Esophagus (tissue), 2 donors: ENCODE measurements around the gene NR1H2. TPM values are rescaled to one million over a fixed set of nuclear protein-coding genes. Genes with fewer than 3 reads are reported as not detected.
"Not testable (repeated sequence)": the region's sequence is repeated elsewhere in the genome, so short reads cannot be mapped to it uniquely, and the experiment has no call there.

ENCODE experiments used
- H3K27ac ChIP-seq, 2 donors: one replicate each; pipeline ENCODE4 v1.5.1; 2013; ENCODE audit warnings: low read depth in 2 of 2, mild to moderate bottlenecking in 2 of 2, inconsistent platforms in 1 of 2, low read length in 1 of 2, moderate library complexity in 1 of 2
- H3K27me3 ChIP-seq, 2 donors: one replicate each; pipeline ENCODE4 v1.6.1; 2013; ENCODE audit warnings: low read length in 2 of 2, control low read depth in 1 of 2, mild to moderate bottlenecking in 1 of 2; ENCODE audit not compliant: insufficient read depth in 2 of 2, control insufficient read depth in 1 of 2
- H3K36me3 ChIP-seq, 2 donors: one replicate each; pipeline ENCODE4 v1.6.1; 2013; ENCODE audit warnings: low read length in 1 of 2; ENCODE audit not compliant: control insufficient read depth in 2 of 2, insufficient read depth in 2 of 2
- H3K4me1 ChIP-seq, 2 donors: one replicate each; pipeline ENCODE4 v1.6.1; 2013; ENCODE audit warnings: low read length in 1 of 2; ENCODE audit not compliant: control insufficient read depth in 2 of 2, insufficient read depth in 2 of 2
- H3K4me3 ChIP-seq, 2 donors: one replicate each; pipeline ENCODE4 v1.5.1; 2013; ENCODE audit warnings: low read length in 2 of 2, mild to moderate bottlenecking in 2 of 2, low read depth in 1 of 2, moderate library complexity in 1 of 2
- H3K9me3 ChIP-seq, 2 donors: one replicate each; pipeline ENCODE4 v1.6.1; 2013; ENCODE audit warnings: mild to moderate bottlenecking in 2 of 2, low read depth in 1 of 2, low read length in 1 of 2, moderate library complexity in 1 of 2; ENCODE audit not compliant: control insufficient read depth in 2 of 2, insufficient read depth in 1 of 2
- WGBS, 2 donors: extraction: QIAGEN DNeasy Blood & Tissue Kit; methylation state at CpG; one replicate each; pipeline ENCODE4 v1.1.7; 2013; 5-methylcytosine and 5-hydroxymethylcytosine counted together
- polyA plus RNA-seq, 2 donors: library from polyadenylated mRNA; stranded (reverse); fragments of 200-250 nt; gene quantifications; one replicate each; pipeline ENCODE4 v1.2.3, GENCODE V29; 2013
- donor health status: healthy with polysubstance abuse.
- donor health status: Bipolar disorder and iron deficiency.

The NR1H2 gene
- polyA plus RNA-seq, 2 donors, result 50.3 to 55.0 TPM

DNA sequence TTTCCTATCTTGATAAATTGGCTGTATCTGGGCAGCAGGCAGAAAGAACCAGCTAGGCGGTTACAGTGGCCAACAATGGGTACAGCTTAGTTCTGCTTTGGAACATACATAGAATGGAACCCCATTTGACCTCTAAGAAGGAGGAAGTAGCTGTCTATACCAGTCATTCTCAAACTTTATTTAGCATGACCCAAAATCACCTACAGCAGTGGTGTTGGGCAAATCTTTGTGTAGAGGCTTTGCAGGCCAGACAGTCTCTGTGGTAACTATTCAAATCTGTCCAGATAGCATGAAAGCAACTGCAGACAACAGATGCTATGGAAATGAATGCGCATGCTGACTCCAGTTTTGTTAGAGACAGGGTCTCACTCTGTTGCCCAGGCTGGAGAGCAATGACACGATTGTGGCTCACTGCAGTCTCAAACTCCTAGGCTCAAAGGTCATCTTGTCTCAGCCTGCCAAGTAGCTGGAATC, 35.1 kb upstream of the NR1H2 start:
- no peak overlapping the region for H3K27ac ChIP-seq
- H3K27me3 ChIP-seq, result no peaks in the 10 kb centered on the region
- H3K4me1 ChIP-seq, result no peaks in the 10 kb centered on the region
- 81 to 87% methylated on average over 3 of the region's 3 CpGs for WGBS, 2 donors
- no peaks in the 10 kb centered on the region for H3K36me3 ChIP-seq
- no peak overlapping the region for H3K4me3 ChIP-seq
- peaks cover 0 to 7% of the 10 kb centered on the region in 2 donors for H3K9me3 ChIP-seq

DNA sequence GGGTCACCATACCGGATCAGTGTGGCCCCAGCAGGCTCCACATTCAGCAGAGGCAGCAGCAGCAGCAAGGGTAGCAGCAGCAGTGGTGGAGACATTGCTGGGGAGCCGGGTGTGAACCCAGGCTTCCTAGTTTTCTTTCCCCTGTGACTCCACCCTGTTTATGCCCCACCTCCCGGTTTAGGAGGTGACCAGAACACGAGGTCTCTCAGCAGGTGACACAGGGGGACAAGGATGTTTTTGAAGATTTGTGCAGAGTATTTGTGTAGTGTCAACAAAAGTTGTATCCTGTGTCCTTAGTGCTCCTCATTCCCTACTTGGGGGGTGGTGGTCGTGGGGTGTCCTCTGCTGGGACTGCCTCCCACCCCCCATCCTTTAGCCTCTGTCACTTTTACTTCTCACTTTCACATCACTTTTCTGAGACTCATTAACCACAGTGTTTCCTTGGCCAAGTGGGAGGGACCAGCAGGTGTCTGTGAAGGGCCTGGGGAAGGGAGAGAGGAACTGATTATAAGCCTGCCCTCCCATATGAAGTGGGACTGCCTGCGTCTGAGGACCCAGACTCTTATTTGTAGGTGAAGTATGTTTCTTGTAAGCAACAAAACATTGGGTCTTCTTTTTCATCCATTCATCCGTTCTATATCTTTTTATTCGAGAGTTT, 31.5 kb upstream of the NR1H2 start:
- Histone ChIP-seq H3K4me3 (no peak overlapping the region), H3K4me1 (no peaks in the 10 kb centered on the region), H3K36me3 (no peaks in the 10 kb centered on the region), H3K27me3 (no peaks in the 10 kb centered on the region), H3K9me3 (peaks cover 0 to 7% of the 10 kb centered on the region in 2 donors), H3K27ac (no peak overlapping the region)
- 71 to 74% methylated on average over 8 of the region's 8 CpGs for WGBS, 2 donors

DNA sequence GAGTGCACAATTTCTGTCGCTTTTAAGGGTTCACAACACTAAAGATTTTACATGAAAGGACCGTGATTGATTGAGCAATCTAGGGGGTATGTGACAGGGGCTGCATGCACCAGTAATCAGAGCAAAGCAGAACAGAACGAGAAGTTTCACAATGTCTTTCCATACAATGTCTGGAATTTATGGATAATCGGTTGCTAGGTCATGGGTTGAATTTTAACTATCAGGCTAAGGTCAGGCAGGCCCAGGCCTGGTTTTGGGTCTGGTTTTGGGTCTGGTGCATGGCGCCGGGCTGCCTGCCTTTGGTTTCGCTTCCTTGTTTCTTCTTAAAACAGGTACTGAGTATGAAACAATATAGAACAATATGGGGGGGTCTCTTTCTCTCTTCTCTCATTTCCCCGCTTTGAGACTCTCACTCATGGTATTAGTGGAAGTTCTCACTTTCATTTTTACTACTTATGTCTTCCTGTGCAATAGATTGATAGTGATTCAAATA, 29.1 kb upstream of the NR1H2 start:
- H3K27me3 ChIP-seq, H3K36me3 ChIP-seq, H3K27ac ChIP-seq, H3K4me1 ChIP-seq, H3K4me3 ChIP-seq, H3K9me3 ChIP-seq: not testable (repeated sequence)
- 69 to 70% methylated on average over 8 of the region's 8 CpGs for WGBS, 2 donors

DNA sequence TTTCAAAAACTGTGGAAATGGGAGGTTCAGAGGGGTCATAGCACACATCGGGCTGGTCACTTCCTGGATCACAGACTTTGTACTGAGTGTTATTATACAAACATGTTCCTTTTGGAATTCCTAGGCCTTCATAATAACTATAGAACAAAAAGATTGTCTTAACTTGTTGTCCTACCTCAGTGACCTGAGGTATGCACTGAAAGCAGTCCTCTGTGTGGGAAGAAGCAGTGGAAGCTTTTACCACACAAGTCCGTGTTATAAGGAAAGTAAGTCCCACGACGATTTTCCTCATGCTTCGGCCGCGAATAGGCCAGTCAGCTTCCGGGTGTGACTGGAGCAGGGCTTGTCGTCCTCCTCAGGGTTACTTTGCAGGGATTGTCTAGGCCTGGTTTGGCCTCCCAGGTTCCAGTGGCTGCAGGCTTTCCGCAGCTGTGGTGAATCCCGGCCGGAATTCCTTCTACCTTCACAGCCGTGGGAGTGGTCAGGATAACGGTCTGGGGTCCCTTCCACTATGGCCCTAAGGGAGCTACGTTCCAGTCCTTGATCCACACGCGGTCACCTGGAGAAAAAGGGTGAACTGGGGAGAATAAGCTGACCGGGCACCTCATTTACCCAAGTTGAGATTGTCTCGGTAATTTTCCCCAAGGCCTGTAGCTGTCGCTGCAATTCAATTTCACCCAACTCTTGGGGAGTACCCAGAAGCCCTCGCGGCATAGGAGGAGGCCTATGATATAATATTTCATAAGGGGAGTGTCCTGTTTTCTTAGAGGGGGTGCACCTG, 26.8 kb upstream of the NR1H2 start:
- no peaks in the 10 kb centered on the region for H3K4me1 ChIP-seq
- no peaks in the 10 kb centered on the region for H3K36me3 ChIP-seq
- H3K27ac ChIP-seq, result no peak overlapping the region
- no peaks in the 10 kb centered on the region for H3K27me3 ChIP-seq
- H3K9me3 ChIP-seq, result peaks cover 0 to 6% of the 10 kb centered on the region in 2 donors
- no peak overlapping the region for H3K4me3 ChIP-seq
- WGBS, 2 donors, result 65 to 70% methylated on average over 22 of the region's 22 CpGs

DNA sequence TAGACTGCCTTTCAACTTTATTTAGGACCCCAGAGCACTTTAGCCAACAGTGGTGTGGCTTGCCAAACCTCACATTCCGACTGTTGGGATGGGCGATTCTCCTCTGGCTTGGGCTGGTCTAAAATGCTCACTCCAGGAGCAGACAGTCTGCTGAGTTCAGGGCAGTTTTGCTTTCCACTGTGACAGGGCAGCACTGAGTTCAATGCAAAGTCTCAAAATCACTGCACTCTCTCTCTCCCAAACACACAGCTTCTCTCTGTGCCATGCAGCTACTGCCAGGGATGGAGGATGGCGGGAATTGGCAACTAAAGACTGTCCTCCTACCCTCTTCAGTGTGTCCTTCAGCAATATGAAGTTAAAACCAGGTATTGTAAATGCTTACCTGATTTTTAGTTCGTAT, 24.0 kb upstream of the NR1H2 start:
- Histone ChIP-seq H3K36me3 (no peaks in the 10 kb centered on the region), H3K27ac (no peak overlapping the region), H3K4me1 (no peaks in the 10 kb centered on the region), H3K4me3 (no peak overlapping the region), H3K27me3 (no peaks in the 10 kb centered on the region), H3K9me3 (no peaks in the 10 kb centered on the region)
- 58 to 60% methylated on average over 4 of the region's 4 CpGs for WGBS, 2 donors

DNA sequence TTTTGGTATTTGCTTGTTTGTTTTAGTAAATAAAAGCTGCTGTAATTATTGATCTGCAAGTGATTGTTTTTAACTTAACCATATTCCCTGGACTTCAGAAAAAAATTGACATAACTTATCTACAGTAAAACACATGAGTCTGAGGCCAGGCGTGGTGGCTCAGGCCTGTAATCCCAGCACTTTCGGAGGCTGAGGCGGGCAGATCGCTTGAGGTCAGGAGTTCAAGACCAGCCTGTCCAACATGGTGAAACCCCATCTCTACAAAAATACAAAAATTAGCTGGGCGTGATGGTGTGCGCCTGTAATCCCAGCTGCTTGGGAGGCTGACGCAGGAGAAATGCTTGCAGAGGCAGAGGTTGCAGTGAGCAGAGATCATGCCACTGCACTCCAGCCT, 22.8 kb upstream of the NR1H2 start:
- not testable (repeated sequence) for H3K4me1 ChIP-seq, H3K9me3 ChIP-seq, H3K27ac ChIP-seq, H3K4me3 ChIP-seq, H3K36me3 ChIP-seq, H3K27me3 ChIP-seq
- WGBS, 2 donors, result 93 to 96% methylated on average over 7 of the region's 7 CpGs

DNA sequence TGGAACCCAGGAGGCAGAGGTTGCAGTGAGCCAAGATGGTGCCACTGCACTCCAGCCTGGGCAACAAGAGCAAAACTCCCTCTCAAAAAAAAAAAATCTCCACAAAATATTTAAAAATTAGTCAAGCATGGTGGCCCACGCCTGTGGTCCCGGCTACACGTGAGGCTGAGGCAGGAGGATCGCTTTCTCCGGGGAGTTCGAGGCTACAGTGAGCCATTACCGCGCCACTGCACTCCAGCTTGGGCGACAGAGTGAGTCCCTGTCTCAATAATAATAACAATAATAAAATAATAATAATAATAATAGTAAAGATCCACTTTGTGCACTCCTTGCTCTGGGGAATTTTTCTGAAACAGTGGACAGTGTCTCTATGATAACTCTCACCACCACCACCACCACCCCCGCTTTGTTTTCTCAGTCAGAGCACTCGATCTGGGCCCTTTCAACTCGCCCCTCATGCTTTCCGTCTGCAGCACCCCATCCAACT, 19.5 kb upstream of the NR1H2 start:
- Histone ChIP-seq H3K27ac (no peak overlapping the region), H3K4me3 (no peak overlapping the region), H3K4me1 (peaks cover 0 to 3% of the 10 kb centered on the region in 2 donors), H3K27me3 (no peaks in the 10 kb centered on the region), H3K9me3 (no peaks in the 10 kb centered on the region), H3K36me3 (no peaks in the 10 kb centered on the region)
- 36% methylated on average over 13 of the region's 13 CpGs for WGBS, 2 donors

DNA sequence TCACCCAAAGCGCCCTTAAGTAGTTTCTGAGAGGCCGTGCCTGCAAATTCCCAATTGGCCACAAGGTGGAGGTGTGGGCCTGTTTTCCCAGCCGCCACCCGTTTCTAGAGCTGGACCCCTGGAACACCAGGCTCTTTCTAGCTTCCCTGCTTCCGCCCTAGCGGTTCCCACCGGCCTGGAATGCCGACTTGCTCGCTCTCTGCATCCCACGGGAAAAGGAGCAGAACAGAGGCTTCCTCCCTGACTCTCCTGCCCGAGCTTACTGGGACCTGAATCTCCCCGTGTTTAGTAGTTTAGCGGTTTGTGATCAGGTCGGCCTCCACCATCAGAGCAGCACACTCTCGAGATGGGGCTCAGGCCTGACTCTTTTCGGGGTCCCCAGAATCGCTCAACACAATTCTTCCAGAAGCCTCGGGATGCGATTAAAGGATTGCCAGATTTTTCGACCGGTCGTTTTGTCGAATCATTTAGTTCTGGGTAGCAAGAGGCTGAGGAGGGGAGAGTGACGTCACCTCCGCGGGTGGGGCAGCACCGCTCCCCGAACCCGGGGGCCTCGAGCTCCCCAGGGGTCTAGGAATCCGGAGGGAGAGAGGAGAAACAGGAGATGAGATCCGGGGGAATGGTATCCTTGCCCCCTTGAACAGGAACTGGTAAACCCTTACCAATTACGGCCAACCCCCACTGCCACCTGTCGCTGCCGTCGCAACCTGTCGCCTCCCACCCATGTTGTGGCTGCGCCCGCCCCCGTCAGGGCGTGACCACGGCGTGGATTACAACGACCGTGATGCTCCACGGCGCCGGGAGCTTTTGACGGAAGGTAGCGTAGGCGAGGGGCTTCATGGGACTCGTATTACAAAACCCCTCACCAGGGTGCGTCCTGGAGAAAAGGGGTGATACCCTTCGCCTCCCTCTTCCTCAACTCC, 18.8 kb upstream of the NR1H2 start:
- 9 to 11% methylated on average over 54 of the region's 54 CpGs for WGBS, 2 donors
- H3K4me1 ChIP-seq, result peaks cover 0 to 3% of the 10 kb centered on the region in 2 donors
- H3K4me3 ChIP-seq, result peak overlapping the region; percentile 44 to 47
- no peaks in the 10 kb centered on the region for H3K36me3 ChIP-seq
- no peaks in the 10 kb centered on the region for H3K27me3 ChIP-seq
- H3K9me3 ChIP-seq, result no peaks in the 10 kb centered on the region
- peak overlapping the region; percentile 80 to 92 for H3K27ac ChIP-seq
